Stimulated activated CD4-positive, alpha-beta T cell treated with anti-CD3 and anti-CD28 coated beads, Interleukin-15, amount 100 ng/mL, for 24 hours (primary cell): ENCODE data around the gene PDGFD.

Experiments
- DNase-seq: peaks from one replicate; pipeline ENCODE4 v3.0.0-alpha.2; 2020

The PDGFD gene

DNA sequence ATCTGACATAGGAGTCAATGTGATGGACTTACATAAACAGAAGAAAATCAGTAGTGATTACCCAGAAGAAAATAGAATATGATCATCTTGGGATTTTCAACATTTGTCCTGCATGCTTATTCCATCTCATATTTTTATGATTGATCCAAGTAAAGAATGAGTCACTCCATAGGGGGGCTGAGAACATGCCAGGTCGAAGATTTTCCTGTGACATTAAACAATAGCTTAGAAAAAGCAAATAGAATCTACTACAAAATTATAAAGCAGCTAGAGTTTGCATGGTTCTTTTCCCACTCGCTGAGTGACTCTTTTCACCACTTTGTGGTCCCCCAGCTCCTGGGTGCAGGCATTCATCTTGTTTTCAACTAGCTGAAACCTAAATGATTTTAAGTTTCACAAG is 71.2 kb downstream of the PDGFD start:
- no peak for DNase-seq

GRCh38 chr11:104091281-104092096 is 72.5 kb downstream of the PDGFD start:
- no peak for DNase-seq

DNA sequence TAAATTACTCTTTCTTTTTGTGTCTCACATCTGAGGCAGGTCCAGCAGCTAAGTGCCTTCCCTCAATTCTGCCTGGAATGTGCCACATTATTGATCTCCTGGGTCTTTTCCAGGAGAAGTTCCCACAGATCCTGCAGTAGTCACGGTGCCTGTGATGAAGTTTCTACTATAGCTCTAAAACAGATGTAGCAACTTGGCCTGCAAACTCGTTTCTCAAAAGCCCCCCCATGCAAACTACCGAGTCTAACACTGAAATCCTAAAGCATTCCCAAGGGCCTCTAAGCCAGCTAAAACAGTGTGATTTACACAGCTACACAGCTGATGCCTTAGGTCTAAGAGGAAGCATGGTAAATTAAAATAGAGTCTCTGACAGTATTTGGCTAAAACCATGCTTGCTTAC is 73.2 kb downstream of the PDGFD start:
- no peak for DNase-seq

GRCh38 chr11:104089481-104089880 is 74.5 kb downstream of the PDGFD start:
- DNase-seq: no peak

- no peak for DNase-seq
These were observed 77.3 kb downstream of the PDGFD start for GRCh38 chr11:104086621-104087020.

- DNase-seq: no peak
These were observed 85.0 kb downstream of the PDGFD start for GRCh38 chr11:104078995-104079394.

DNA sequence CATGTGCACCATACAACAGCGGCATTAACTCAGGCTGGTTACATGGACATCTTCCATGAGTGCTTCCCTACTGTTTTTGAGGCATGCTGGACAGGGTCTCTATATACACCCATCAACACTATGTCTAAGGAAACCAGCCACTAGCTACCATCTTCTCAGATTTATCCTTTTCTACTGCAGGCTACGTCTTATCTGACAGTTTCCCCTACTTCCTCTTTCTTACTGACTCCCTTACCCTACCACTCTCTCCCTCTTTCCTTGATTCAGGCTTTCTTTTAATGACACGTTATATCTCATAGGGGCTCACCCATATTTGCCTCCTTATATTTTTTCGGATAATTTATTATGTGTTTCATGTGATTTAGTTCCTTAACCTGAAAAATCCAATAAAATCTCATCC is 85.7 kb downstream of the PDGFD start:
- DNase-seq: no peak

DNA sequence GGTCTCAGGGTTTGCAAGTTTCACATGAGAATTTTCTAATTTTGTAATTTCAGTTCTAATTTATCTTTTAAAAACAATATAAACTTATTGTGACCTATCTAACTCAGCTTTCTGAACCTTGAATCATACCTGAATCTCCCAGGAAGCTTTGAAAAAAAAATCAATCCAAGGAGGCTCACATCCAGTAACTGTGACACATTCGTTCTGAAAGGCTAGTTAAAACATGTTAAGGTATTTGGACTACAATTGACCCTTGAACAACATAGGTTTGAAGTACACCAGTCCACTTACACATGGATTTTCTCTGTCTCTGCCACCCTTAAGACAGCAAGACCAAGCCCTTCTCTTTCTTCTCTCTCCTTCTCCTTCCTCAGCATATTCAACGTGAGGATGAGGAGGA is 87.5 kb downstream of the PDGFD start:
- no peak for DNase-seq

DNA sequence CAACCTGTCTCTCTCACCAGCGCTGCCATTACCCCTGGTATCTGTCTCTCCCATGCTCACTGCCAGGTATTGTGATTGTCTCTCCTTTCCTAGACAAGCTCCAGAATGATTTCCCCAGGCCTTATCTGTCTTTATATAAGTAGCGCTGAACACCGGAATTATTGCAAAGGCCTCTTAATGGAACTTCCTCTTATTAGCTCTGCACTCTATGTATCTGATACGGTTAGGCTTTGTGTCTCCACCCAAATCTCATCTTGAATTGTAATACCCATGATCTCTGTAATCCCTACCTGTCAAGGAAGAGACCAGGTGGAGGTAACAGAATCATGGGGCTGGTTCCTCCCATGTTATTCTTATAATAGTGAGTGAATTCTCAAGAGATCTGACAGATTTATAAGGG is 88.2 kb downstream of the PDGFD start:
- DNase-seq: no peak

DNA sequence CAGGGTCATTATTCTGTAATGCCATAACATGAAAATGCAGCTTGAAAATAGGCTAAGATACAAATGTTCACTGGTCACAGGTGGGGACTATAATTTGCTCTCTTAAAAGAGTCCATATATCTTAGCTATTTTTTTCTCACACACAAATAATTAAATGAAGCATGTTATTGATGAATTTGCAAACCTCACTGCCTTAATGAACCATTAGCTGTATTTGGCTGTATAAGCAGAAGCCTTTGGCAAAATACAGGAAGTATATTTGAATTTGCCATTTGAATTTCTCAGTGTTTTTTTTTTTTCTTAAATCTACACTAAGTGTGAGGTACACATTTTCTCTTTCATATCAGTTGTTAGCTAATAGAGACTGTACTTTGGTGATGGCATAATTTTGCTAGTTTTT is 88.9 kb downstream of the PDGFD start:
- DNase-seq: no peak

- DNase-seq: no peak
These were observed 89.8 kb downstream of the PDGFD start for GRCh38 chr11:104073950-104074705.

DNA sequence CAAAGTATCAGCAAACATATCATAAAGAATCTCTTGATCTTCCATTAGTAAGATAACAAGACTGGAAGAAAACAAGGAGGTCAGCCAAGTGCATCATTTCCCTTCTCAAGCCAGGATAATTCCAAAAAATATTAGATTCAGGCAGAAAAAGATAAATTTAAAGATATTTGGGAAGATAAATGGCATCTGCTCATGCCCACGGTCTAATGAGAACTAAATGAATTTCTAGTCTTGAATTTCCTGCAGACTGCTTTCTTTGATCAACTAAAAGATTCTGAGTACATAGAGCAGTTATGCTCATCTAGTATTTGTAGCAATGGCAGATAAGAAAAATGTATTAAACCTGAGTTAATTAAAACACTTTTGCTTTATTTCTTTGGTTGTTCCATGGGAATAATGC is 96.4 kb downstream of the PDGFD start:
- DNase-seq: no peak

- DNase-seq: no peak
These were observed 99.8 kb downstream of the PDGFD start for GRCh38 chr11:104064034-104064630.

- DNase-seq: no peak
These were observed 102.0 kb downstream of the PDGFD start for GRCh38 chr11:104061853-104062521.

- DNase-seq: no peak
These were observed 103.1 kb downstream of the PDGFD start for GRCh38 chr11:104060820-104061219.

DNA sequence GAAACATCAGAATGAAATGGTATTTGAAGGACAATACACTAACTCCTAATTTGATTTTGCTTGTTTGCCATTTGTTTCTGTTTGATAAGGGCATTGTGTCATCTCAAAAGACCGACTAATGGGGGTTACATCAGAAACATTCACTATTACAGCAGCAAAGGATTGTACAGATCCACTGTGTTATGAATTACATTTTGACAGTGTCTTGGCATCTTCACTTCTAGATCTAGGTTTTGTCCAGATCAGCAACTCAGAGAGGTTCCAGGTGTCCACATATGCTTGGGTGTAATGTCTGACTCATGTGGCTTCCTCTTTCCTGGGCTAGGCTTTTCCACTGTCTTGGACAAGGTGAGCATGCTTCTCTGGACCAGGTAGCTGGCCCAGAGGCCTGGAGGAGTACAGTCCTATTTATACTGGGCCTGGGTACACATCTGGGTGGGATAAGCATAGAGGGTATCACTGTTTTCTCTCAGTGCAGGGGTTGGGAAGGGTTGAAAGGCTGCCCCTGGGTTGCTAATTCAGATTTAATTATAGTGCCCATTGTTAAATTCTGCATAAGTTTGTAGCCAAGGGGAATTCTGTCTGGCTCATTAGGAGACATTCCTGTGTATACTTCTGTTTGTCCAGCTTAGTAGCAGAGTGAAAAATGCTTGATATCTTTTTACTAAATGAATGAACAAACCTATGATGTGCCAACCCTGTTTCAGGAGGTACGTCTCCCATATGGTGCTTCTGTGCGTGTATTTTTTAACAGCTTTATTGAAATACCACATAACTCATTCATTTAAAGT is 103.7 kb downstream of the PDGFD start:
- DNase-seq: no peak

DNA sequence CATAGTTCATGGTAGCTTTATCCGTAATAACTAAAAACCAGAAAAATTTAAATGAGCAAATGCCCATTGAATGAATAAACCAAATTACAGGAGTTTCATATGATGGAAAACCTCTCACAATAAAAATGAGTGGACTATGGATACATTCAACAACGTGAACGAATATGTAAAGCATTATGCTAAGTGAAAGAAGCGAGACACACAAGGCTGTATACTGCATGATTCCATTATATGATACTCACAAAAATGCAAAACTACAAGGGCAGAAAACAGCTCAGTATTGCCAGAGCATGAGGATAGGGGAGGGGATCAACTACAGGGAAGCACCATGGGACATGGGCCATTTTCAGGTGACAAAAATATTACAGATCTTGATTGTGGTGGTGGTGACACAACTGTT is 105.3 kb downstream of the PDGFD start:
- DNase-seq: no peak

- DNase-seq: no peak
These were observed 106.0 kb downstream of the PDGFD start for GRCh38 chr11:104057908-104058307.

- no peak for DNase-seq
These were observed 108.4 kb downstream of the PDGFD start for GRCh38 chr11:104055596-104055995.

DNA sequence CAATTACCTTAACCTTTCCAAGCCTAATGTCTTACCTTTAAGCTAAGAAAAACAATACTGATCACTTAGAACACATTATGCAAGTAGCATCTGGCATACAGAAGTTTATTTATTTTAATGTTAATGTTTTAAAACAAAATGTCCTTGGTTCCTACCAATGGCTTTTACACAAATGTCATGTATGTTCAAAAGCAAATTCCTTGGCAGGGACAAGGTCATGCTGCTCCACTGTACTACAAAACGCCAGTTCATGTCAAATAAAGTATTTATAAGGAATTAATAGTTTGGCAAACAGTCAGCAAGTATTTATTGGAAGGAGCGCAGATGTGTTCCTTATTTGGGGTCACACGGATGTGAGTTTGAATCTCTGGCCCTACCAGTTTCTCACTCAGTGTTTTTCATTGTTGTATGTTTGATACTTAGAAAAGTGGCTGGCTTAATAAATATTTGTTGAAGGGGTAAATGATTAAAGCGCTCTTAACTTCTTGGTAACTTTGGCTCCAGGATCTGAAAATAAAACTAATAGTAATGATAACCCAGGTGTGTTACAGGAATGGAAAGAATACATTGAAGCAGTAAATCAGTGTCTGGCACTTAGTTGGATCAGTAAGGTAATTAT is 108.9 kb downstream of the PDGFD start:
- no peak for DNase-seq

- DNase-seq: no peak
These were observed 110.0 kb downstream of the PDGFD start for GRCh38 chr11:104053743-104054478.
